Measurements from ENCODE around the gene CYGB. TPM values are rescaled to one million over a fixed set of nuclear protein-coding genes. Genes with fewer than 3 reads are reported as not detected.

CYGB gene
- total RNA-seq, 1 donor from 2014 or later: 0.46 TPM

GRCh38 chr17:76481071-76481655, 56.3 kb downstream of the CYGB start:
- no peak overlapping the region for H3K4me3 Mint-ChIP-seq (ENCODE audit: low read depth)
- no peak overlapping the region for H3K27ac Mint-ChIP-seq
- H3K27me3 Mint-ChIP-seq: no peaks in the 10 kb centered on the region
- TF ChIP-seq CTCF (IDR thresholded peaks at IDR 0.05; ENCODE audit: unreplicated experiment): no peak
- no peak for DNase-seq (ENCODE audit: low spot score, unreplicated experiment)
- H3K9me3 Mint-ChIP-seq (ENCODE audit: low read depth): no peaks in the 10 kb centered on the region
- no peaks in the 10 kb centered on the region for H3K36me3 Mint-ChIP-seq (ENCODE audit: insufficient read depth)
- no peaks in the 10 kb centered on the region for H3K4me1 Mint-ChIP-seq (ENCODE audit: low read depth)

- no peak for TF ChIP-seq CTCF (IDR thresholded peaks at IDR 0.05; ENCODE audit: unreplicated experiment)
- no peak for DNase-seq (ENCODE audit: low spot score, unreplicated experiment)
- Mint-ChIP-seq H3K9me3 (ENCODE audit: low read depth) (no peaks in the 10 kb centered on the region), H3K36me3 (ENCODE audit: insufficient read depth) (no peaks in the 10 kb centered on the region), H3K27me3 (no peaks in the 10 kb centered on the region), H3K4me3 (ENCODE audit: low read depth) (no peak overlapping the region), H3K27ac (no peak overlapping the region), H3K4me1 (ENCODE audit: low read depth) (no peaks in the 10 kb centered on the region)
Measured at GRCh38 chr17:76480632-76481031, 56.9 kb downstream of the CYGB start.

DNA sequence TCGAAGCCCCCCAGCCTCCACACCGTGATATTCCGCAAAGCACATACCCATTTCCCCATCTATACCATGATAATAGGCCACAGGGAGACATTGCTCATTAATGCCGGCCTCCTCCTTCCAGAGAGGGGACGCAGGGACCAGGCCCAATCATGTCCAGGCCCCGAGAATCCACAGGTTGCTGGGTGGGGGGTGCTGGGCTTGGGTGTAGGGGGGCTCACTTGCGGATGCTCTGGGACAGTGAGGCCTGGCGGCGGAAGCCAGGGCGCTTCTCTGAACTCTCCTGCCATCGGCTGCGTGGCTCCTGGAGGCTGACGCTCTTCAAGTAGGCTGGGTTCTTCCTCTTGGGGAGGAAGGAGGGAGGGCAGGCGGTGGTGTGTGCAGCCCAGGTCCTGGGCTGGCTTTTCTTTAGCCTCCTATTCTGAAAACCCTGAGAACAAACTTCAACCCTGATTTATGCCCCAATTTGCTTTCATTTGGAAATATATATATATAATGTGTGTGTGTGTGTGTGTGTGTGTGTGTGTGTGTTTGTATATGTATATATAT, 57.9 kb downstream of the CYGB start:
- Mint-ChIP-seq H3K9me3 (ENCODE audit: low read depth) (no peaks in the 10 kb centered on the region), H3K27ac (no peak overlapping the region), H3K4me1 (ENCODE audit: low read depth) (no peaks in the 10 kb centered on the region), H3K36me3 (ENCODE audit: insufficient read depth) (no peaks in the 10 kb centered on the region), H3K27me3 (no peaks in the 10 kb centered on the region), H3K4me3 (ENCODE audit: low read depth) (no peak overlapping the region)
- TF ChIP-seq CTCF (IDR thresholded peaks at IDR 0.05; ENCODE audit: unreplicated experiment): no peak
- no peak for DNase-seq (ENCODE audit: low spot score, unreplicated experiment)

DNA sequence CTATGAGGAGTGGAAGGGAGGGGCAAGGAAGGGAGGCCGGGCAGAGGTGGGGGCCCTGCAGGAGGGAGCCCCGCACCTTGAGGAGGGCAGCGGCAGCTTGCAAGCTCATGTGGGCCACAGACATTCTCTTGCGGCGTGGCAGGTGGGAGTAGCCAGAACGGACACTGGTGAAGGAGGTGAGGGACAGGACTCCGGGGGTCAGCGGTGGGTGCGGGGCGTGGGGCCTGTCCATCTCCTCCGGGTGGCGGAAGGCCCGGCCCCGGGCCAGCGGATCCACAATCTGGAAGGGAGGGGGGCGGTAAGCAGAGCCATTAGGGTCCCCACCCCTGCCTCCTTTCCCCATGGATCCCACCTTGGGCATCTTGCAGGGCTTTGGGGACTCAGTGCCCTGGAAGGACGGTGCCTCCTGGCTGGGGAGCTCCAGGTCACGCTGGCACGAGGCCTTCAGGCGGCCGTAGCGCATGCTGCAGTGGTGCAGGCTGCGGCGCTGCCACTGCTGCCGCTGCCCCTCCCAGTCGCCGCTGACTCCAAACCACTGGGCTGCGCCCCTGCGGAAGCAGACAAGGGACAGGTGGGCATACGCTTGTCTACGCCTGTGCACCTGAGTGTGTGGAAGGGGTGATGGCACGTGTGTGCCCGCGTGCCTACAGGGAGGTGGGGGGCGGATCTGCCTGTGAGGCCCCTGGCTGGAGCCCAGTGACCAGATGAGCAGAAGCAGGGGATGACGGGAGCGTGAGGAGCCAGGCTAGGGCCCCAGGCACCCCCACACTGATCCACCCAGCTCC, 58.6 kb downstream of the CYGB start:
- no peak overlapping the region for H3K27ac Mint-ChIP-seq
- DNase-seq (ENCODE audit: low spot score, unreplicated experiment): no peak
- no peaks in the 10 kb centered on the region for H3K4me1 Mint-ChIP-seq (ENCODE audit: low read depth)
- H3K4me3 Mint-ChIP-seq (ENCODE audit: low read depth): no peak overlapping the region
- H3K9me3 Mint-ChIP-seq (ENCODE audit: low read depth): no peaks in the 10 kb centered on the region
- no peak for TF ChIP-seq CTCF (IDR thresholded peaks at IDR 0.05; ENCODE audit: unreplicated experiment)
- no peaks in the 10 kb centered on the region for H3K27me3 Mint-ChIP-seq
- no peaks in the 10 kb centered on the region for H3K36me3 Mint-ChIP-seq (ENCODE audit: insufficient read depth)

GRCh38 chr17:76478097-76478496, 59.4 kb downstream of the CYGB start:
- no peak for TF ChIP-seq CTCF (IDR thresholded peaks at IDR 0.05; ENCODE audit: unreplicated experiment)
- no peaks in the 10 kb centered on the region for H3K27me3 Mint-ChIP-seq
- H3K9me3 Mint-ChIP-seq (ENCODE audit: low read depth): no peaks in the 10 kb centered on the region
- no peaks in the 10 kb centered on the region for H3K36me3 Mint-ChIP-seq (ENCODE audit: insufficient read depth)
- no peak for DNase-seq (ENCODE audit: low spot score, unreplicated experiment)
- no peak overlapping the region for H3K27ac Mint-ChIP-seq
- H3K4me1 Mint-ChIP-seq (ENCODE audit: low read depth): no peaks in the 10 kb centered on the region
- no peak overlapping the region for H3K4me3 Mint-ChIP-seq (ENCODE audit: low read depth)

All from progenitor cell of endocrine pancreas (in vitro differentiated cells).